GM21786 (cell line): ENCODE measurements around the gene KDM4C.
"Not testable (repeated sequence)": the region's sequence is repeated elsewhere in the genome, so short reads cannot be mapped to it uniquely, and the experiment has no call there.

Experiments used
- ATAC-seq: cut with Tn5 transposase; IDR thresholded peaks from one replicate; pipeline ENCODE4 v1.9.1; 2021; ENCODE audit not compliant: unreplicated experiment

KDM4C gene

DNA sequence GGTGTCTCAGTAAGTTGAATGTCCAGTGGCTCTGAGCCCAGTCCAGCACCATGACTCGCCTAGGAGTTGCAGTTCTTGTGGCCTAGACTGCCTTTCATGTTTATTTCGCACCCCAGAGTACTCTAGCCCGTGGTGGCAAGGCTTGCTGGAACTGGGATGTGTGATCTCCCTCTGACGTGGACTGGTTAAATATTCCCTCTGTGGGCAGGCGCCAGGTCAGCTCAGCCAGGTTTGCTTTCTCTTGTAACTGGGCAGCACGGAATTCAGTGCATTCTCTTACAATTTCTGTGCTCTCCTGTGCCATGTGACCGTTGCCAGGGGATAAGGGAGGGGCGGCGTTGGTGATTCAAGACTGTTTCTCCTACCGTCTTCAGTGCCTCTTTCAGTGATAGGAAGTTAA is 270.8 kb downstream of the KDM4C start:
- ATAC-seq, result no peak

GRCh38 chr9:7030943-7031342 is 273.2 kb downstream of the KDM4C start:
- ATAC-seq, result not testable (repeated sequence)

DNA sequence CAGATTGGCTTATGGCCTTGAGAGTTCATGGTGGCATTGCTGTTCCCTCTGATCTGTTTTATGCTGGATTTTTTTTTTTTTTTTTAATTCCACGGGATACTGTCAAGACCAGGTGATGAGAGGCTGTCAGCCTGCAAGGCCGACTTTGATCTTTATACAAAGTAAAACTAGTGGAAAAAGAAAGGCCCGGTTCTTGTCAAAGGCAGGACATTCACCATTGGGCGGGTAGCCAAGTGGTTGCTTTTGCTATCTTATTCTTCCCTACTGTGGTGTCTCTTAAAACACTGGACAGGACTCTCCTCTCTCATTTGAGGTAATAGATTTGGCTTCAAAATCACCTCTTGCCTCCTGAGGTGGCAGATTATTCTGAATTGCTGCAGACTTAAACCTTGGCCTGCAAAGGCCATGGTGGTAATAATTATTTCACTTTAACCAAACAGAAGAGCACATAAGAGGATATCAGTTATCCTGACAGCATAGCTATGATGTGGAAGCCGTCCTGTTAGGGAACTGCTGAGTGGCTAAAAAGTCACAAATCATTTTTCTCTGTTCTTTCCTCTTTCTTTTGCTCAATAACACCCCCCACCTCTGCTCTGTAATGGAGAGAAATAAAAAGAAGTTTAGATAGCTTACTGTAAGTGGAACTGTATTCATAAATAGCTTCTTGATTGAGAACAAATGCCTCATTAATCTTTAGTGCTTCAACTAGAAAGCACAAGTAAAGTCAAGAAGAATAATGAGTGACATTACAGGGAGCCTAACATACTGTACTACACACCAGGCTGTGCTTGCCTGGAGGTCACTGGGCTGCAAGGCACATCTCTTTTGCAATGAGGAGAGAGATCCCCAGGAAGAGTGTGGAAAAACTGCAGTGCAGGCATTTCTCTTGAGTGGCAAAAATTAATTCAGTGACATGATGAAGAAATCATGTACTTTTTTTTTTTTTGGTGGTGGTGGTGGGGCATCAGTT is 275.6 kb downstream of the KDM4C start:
- ATAC-seq, result no peak

- ATAC-seq, result no peak
Observed at GRCh38 chr9:7037176-7037575, 279.4 kb downstream of the KDM4C start.

GRCh38 chr9:7042124-7042523 is 284.4 kb downstream of the KDM4C start:
- ATAC-seq, result no peak

GRCh38 chr9:7045361-7045760 is 287.6 kb downstream of the KDM4C start:
- ATAC-seq, result no peak

- ATAC-seq, result no peak
Observed at GRCh38 chr9:7051711-7052110, 293.9 kb downstream of the KDM4C start.

- ATAC-seq, result no peak
Observed at GRCh38 chr9:7053903-7054302, 296.1 kb downstream of the KDM4C start.

DNA sequence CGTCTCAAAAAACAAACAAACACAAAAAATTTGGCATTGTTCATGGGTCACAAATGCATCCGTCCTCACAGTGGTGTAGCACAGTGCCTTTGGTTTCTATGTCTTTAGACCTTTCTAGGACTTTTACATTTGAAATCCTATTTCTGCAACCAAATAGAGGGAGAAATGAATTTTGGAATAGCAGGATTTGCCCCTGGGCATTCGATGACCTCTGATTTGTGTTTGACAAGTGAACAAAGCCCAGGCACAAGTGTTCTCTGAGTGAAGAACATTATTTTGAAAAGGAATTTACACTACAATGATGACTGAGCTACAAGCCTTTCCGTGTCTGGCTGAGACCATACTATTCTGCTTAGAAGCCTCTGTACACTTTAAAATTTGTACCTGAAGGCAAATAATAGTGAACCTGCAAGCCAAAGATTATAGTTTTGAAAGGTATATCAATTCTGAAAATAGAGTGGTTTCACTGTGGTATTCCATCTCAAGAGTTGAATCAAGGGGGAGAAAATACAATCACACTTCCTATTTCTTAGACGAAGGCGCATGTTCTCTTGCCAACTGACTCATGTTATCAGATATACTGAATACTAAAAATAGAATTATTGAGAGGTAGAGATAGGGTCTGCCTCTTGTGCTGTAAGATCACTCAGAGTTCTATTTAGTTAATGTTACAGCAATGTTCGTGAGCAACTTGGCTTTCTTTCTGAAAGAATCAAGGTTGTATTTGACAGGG is 297.6 kb downstream of the KDM4C start:
- ATAC-seq, result no peak

DNA sequence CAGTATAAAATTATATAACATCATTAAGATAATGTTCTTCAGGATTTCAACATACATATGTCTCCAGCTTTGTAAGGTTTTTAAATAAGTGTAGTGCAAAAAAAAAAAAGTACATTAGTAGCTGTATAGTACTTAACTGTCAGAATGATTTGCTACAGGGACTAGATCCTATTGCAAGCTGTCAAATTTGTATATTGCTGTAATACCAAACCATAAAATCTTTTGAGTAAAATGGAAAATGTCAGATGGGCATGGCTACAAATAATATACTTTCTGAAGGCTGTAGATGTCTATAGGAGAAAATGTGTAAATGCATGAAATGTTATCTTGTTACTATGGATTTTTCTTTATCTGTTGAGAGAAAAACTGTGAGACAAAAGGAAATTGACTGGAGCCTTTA is 298.5 kb downstream of the KDM4C start:
- ATAC-seq, result no peak

DNA sequence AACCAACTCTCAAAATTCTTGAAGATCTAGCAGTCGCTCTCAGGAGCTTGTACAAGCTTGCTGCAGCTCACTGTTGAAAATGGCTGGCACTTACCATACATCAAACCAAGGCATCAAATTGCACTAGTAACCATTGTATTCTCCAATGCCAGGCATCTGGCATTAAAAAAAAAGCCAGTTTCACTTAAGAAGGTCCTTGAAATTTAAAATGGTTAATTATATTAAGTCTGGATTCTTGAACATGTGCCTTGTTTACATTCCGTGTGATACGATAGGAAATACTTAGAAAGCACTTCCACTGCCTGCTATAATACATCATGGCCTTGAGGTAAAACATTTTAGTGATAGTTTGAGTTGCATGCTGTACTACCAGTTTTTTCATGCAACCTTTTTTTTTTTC is 300.7 kb downstream of the KDM4C start:
- no peak for ATAC-seq

GRCh38 chr9:7067169-7067568 is 309.4 kb downstream of the KDM4C start:
- ATAC-seq, result no peak

GRCh38 chr9:7071916-7072315 is 314.1 kb downstream of the KDM4C start:
- no peak for ATAC-seq

DNA sequence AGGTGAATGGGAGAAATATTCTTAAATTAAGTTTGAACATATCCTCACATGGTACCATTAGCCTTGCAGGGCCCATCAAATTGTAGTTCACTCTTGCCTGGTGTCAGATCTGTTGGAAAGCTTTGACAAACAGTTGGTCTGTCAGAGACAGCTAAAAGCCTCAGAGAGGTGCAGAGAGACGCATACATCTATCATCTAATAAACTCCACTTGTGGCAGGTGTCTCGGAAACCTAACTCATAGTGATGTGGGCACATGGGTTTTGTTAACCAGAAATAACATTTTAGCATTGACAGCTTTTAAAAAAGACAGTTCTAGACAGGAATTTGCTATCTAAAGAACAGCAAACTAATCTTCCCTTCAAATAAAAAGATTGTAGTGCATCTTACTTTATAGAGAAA is 315.9 kb downstream of the KDM4C start:
- no peak for ATAC-seq

DNA sequence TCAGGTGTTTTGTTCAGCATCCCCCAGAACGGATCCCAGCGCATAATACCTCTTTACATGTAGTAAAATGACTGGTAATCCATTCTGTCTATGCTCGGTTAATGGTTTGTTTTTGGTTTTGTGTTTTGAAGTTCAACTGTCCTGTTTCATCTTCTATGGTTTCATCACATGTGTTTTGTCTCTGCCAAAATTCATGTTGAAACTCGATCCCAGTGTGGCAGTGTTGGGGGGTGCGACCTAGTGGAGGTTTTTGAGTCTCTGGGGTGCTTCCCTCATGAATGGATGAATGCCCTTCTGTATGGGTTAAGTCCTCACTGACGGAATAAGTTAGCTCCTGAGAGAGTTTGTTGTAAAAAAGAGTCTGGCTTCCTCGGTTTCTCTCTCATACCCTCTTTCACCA is 317.4 kb downstream of the KDM4C start:
- ATAC-seq, result no peak

DNA sequence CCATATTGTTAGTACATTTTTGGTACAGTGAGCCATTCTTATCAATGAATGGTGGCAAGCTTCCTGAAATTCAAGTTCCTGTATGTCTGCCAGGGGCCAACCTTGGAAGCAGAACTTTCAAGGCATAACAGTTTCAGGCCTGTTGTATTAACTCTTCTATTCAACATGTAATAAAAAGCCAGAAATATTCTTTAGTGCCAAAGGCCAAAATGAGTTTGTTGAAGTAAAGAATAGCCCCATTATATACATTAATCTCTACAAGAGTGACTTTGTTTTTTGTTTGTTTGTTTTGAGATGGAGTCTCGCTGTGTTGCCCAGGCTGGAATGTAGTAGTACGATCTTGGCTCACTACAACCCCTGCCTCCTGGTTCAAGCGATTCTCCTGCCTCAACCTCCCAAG is 321.3 kb downstream of the KDM4C start:
- no peak for ATAC-seq

- no peak for ATAC-seq
Observed at GRCh38 chr9:7081065-7081600, 323.4 kb downstream of the KDM4C start.

DNA sequence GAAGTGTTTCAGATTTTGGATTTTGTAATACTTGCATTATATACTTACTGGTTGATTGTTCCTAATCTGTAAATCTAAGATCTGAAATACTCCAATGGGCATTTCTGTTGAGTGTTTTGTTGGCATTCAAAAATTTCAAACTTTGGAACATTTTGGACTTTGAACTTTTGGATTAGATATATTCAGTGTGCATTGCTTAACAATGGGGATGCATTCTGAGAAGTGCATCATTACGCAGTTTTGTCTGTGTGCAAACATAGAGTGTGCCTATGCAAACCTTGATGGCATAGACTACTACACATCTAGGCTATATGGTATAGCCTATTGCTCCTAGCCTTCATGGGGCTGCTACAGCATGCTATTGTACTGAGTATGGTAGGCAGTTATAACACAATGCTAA is 325.4 kb downstream of the KDM4C start:
- ATAC-seq, result no peak

- no peak for ATAC-seq
Observed at GRCh38 chr9:7085357-7085756, 327.6 kb downstream of the KDM4C start.

DNA sequence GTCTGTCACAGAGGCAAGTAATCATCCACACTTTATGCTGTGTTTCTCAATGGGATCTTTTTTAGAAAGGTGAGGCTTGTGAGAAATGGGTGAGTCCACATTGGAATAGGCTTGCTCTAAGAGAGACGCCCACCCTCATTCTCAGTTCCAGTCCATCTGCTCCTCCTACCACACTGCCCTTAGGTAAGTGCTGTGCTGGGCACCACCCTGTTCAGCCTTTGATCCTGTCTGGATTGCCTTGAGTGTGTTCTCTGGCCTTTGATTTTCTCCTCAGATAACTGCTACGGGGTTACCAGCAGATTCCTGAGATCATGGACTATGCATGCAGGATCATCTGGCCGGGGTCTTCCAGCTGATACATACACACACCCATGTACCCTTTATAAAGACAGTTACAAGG is 328.6 kb downstream of the KDM4C start:
- ATAC-seq, result no peak

GRCh38 chr9:7088611-7089010 is 330.8 kb downstream of the KDM4C start:
- ATAC-seq, result no peak
